Nephron progenitor cell (in vitro differentiated cells): ENCODE data around the gene ACKR4.

Experiments used
- DNase-seq: peaks from one replicate; pipeline ENCODE4 v3.0.0; 2021
- H3K27ac Mint-ChIP-seq: 2 replicates; pipeline ENCODE4 v1.8.0; 2021; ENCODE audit warnings: mild to moderate bottlenecking, moderate library complexity, mixed read lengths
- H3K27me3 Mint-ChIP-seq: 2 replicates; pipeline ENCODE4 v1.8.0; 2021; ENCODE audit warnings: mild to moderate bottlenecking, low read depth, mixed read lengths; ENCODE audit not compliant: poor library complexity
- H3K36me3 Mint-ChIP-seq: 2 replicates; pipeline ENCODE4 v1.8.0; 2021; ENCODE audit warnings: low read depth, mixed read lengths
- H3K4me1 Mint-ChIP-seq: 2 replicates; pipeline ENCODE4 v1.8.0; 2021; ENCODE audit warnings: mixed read lengths
- H3K4me3 Mint-ChIP-seq: 2 replicates; pipeline ENCODE4 v1.8.0; 2021; ENCODE audit warnings: mild to moderate bottlenecking, moderate library complexity, mixed read lengths
- H3K9me3 Mint-ChIP-seq: 2 replicates; pipeline ENCODE4 v1.8.0; 2021; ENCODE audit warnings: mild to moderate bottlenecking, moderate library complexity, mixed read lengths
- CTCF ChIP-seq: fragments of 200-600 bp; sonication (generic); IDR thresholded peaks from 2 replicates; pipeline ENCODE4 v1.5.0; 2021; ENCODE audit warnings: antibody characterized with exemption

ACKR4 gene

GRCh38 chr3:132645058-132645457 lies 48.0 kb downstream of the ACKR4 start:
- no peak for DNase-seq
- no peaks in the 10 kb centered on the region for H3K9me3 Mint-ChIP-seq
- H3K27me3 Mint-ChIP-seq: no peaks in the 10 kb centered on the region
- H3K27ac Mint-ChIP-seq: no peak overlapping the region
- no peak for TF ChIP-seq CTCF
- H3K4me3 Mint-ChIP-seq: no peak overlapping the region
- H3K4me1 Mint-ChIP-seq: no peaks in the 10 kb centered on the region
- H3K36me3 Mint-ChIP-seq: peaks cover 12% of the 10 kb centered on the region

GRCh38 chr3:132650153-132650552 lies 53.1 kb downstream of the ACKR4 start:
- no peaks in the 10 kb centered on the region for H3K27me3 Mint-ChIP-seq
- DNase-seq: no peak
- H3K4me3 Mint-ChIP-seq: no peak overlapping the region
- no peak overlapping the region for H3K27ac Mint-ChIP-seq
- peaks cover 6% of the 10 kb centered on the region for H3K36me3 Mint-ChIP-seq
- peaks cover 2% of the 10 kb centered on the region for H3K4me1 Mint-ChIP-seq
- no peak for TF ChIP-seq CTCF
- H3K9me3 Mint-ChIP-seq: no peaks in the 10 kb centered on the region
